T-helper 1 cell (primary cell): ENCODE measurements around the gene LZTR1.
"Not testable (repeated sequence)": the region's sequence is repeated elsewhere in the genome, so short reads cannot be mapped to it uniquely, and the experiment has no call there.

Source experiments
- DNase-seq, 5 donors: peaks; one replicate each; pipeline ENCODE4 v3.0.0-alpha.2; 2012 to 2020

LZTR1 gene

GRCh38 chr22:20996598-20997535 is 14.8 kb downstream of the LZTR1 start:
- DNase-seq, result no peak

GRCh38 chr22:20997536-20998257 is 15.6 kb downstream of the LZTR1 start:
- no peak for DNase-seq

DNA sequence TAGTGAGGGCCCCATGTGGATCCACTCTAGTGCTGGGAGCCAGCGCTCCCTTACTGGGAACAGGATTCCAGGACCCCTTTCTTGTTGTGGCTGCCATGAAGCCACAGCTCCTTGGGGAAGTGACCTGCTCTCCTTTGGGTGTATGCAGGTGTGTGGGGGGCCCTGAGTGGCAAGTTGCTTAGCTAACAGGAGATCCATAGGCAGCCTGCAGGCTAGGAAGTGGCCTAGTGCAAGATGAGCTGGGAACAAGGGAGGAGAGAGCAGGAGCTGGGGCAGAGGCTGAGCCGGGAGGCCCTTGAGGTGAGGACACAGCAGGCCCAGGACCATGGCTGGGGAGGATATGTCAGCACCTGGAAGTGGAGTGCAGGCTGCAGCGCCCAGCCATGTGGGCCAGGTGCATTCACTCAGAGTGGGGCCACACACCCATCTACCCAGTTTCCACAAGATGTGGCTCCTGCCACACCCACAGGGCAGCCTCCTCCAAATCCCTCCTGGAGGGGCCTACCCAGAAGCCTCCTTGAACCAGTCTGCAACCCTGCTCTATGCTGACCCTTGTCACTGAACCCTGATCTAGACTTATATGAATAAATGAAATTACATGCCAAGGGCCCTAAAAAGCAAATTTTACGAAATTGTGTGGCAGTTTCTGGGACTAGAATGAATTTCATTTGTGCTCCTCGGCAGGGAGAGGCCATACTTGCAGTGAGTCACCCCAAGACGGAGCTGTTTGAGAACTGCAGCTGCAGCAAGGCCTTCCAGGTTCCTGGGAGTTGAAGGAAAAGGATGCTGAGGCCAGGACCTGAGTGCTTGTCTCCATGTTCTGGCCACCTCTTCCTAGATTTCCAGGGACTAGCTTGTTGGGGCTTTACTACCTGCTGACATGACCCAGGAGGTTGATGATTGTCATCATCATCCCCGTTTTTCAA is 16.6 kb downstream of the LZTR1 start:
- DNase-seq, result no peak

GRCh38 chr22:20999350-21000206 is 17.5 kb downstream of the LZTR1 start:
- no peak for DNase-seq

DNA sequence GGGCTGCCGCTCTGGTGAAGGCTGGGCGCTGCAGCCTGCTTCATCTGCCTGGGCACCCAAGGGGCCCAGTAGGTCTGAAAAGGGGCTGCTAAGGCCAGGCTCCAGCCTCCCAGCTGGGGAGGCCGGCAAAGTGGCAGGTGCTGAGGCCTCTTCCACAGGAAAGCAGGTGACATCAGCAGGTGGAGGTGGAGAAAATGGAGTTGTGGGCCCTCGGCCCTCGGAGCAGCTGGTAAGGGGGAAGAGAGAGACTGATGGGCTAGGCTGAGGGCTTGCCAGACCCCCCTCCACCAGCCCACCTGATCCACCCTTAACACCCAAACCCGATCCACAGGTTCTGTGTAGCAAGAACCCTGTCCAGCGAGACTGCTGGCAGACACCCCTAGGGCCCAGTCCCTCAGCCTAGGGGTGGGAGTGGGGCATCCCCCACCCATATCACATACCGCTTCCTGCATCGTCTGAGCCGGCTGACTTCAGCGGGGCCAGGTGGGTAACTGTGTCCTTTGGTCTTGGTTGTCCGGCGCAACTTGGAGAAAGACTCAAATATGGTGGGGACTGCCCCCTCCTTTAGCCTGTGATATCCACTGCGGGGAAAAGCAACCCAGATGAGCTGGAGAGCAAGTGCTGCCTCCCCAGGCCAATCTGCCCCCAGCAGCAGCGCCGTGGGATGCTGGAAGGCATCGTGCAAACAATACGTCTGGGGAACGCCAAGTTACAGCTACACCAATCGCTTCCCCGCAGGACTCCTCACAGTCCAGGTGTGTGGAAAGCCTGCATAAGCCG is 18.3 kb downstream of the LZTR1 start:
- no peak for DNase-seq

DNA sequence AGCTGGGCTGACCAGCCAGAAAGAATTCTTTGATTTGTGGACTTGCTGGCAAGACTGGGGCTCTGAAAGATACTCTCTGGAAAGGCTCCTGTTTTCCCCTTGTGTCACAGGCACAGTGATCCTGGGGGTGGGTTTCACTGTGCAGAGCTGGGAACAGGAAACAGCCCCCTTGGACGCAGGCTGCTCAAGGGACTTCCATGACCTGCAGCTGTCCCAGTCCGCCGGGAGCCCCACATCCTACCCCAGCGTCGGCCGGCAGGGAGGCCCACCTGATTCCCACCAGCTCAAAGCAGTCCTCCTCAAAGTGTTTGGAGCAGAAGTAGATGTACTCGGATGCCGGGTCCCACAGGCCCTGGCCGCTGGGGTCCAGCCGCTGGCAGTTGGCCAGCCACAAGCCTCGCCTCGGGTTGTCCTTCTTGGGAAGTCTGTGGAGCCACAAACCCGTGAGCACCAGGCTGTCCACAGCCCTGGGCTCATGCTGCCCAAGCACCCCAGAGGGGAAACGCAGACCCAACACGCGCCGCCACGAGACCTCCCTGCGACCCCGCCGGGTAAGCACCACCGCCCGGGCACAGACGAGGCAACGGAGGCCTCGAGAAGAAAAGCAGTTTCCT is 19.0 kb downstream of the LZTR1 start:
- no peak for DNase-seq

GRCh38 chr22:21001601-21002325 is 19.7 kb downstream of the LZTR1 start, which contains the start of gene THAP7:
TSS of gene THAP7 (minus strand) at chr22:21002118. CDS start at chr22:21001911, 207 bp downstream.
- DNase-seq, result peak; percentile 92 to 98 (median 96)

DNA sequence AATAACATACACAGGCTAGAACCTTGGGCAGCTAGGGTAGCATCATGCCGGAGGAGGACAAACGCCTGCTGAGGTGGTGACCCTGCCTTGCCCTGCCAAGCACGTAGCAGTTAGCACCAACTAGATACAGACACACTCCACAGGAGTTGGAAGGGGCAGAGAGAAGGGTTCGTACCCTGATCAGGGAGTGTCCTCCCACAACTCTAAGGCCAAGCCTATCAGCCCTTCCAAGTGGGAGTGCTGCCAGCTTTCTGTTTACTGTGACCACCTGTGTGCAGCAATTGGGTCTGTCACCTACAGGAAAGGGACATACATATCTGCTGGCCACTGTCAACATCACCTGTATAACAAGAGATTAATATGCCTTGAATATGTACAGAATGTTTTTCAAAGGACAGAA is 21.7 kb downstream of the LZTR1 start:
- DNase-seq, result no peak

- not testable (repeated sequence) for DNase-seq
Measured at GRCh38 chr22:21009208-21009607, 27.1 kb downstream of the LZTR1 start.

DNA sequence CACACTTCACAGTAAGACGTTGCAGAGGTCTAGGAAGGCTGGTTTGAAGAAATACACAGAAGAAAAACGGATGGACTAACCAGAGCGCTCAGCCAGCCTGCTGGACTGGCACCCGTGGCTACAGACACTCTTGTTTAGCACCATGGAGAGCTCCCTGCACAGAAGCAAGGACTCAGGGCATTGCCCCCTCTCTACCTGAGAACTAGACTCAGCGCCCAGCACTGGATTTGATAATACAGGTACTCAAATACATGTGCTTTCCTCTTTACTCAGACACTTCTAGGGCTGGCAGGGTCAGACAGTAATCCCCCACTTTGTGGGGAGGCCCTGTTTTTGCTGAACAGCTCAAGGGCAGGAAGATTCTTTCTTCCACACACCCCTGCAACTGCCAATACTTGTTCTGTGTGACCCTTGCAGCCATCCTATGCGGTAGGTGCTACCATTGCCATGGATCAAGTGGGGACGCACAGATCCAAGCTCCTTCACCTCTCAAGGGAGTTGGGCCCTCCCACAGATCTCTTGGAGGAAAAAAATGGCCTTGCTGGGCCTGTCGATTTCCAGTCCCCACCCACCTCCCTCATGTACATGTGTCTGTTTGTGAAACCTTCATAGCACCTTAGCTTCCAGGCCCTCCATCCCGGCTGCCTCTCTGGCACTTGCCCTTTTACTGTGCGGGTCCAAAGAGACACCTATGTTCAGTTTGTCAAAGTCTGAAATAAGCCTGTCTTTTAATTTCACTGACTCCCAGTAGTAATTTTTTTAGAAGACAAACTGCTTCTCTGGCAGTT is 27.7 kb downstream of the LZTR1 start:
- peak in 1 of 5 donors; percentile 26 for DNase-seq

DNA sequence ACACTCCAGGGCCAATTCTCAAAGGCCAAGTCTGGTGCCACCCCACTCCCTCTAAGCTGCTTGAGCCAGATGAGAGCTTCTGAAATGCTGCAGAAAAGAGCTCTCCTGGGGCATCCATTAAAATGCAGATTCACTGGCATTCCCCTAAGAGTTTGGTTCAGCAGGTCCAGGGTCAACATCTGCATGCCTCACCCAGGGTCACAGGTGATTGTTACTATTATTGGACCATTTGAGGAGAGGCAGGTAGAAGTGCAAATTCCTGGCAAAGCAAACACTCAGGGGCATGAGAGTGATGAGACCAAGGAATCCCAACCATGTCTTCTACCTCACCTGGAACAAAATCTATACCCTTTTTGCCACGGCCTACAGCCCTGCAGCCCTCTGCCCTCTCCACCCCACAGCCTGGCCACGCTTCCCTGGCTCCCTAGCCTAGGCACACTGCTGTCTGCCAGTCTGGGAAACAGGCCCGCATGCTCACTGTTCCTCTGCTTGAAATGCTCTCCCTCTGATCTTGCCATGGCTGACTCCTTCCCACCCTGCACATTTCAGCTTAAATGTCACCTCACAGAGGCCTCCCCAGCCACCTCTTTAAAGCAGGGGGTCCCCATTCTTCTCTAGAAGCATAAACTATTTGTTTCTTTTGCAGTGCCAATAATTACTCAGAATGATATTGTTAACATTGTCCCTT is 28.5 kb downstream of the LZTR1 start:
- no peak for DNase-seq

- no peak for DNase-seq
Measured at GRCh38 chr22:21012446-21013407, 30.6 kb downstream of the LZTR1 start.

DNA sequence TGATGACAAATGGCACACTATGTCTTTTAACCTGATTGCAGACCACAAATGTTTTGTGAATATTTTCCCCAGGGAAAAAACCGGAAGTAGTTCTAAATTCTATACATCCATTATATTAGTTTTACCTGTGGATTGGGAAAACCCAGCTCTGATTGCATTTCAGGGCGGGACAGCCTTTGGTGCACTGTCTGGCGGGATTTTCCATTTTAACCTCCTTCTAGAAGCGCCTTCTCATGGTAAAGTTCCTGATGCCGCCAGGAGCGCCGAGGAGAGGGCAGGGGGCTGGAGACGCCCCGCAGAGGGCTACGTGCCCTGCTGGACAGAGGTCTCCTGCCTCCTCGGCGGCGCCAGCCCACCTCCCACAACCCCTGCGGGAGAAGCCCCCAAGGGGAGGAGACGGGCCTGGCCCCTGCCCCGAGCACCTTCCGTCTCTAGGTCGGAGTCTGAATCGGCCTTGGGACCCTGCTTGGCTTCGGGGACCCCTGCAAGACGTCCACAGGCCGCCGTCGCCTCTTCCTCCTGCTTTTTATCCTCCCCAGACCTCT is 31.6 kb downstream of the LZTR1 start:
- DNase-seq, result no peak

GRCh38 chr22:21014202-21014725 is 32.2 kb downstream of the LZTR1 start:
- peak; percentile 65 to 87 (median 74) for DNase-seq

DNA sequence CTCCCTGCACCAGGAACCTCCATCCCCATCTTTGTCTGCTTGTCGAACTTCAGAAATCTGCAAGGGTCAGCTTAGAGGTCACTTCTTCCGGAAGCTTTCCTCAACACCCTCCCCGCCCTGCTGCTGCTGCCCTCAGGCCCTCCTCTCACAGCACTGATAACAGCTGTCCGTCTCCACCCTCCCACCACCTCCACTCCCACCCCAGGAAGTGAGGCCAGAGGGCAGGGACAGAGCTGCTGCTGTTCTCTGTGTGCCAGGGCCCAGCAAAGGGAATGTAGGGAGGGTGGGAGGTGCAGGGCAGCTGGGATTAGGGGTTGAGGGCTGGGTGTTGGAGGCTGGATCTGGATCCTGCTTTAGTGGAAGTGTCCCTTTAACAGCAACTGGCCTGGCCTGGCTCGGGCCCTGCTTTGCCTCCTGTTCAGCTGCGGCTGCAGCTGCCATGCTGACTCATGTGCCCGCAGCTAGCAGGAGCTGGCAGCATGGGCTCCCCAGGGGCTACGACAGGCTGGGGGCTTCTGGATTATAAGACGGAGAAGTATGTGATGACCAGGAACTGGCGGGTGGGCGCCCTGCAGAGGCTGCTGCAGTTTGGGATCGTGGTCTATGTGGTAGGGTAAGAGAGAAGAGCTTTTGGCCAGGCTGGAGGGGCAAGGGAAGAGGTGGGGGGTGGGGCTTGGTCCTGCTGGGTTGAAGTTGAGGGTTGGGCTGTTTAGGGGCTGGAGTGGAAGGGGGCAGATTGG is 32.8 kb downstream of the LZTR1 start, which contains the start of gene P2RX6:
Gene P2RX6 (plus strand): TSS at position 440 of the 740 bp plus-strand sequence. CDS start 10 bp downstream, at position 450.
- DNase-seq, result no peak
